ENCODE measurements around the gene PHF12. TPM values are rescaled to one million over a fixed set of nuclear protein-coding genes. Genes with fewer than 3 reads are reported as not detected.
A peak's percentile ranks its signal among the peaks of the same experiment; 100 is the strongest.

PHF12 gene
- total RNA-seq, 1 donor from 2014 or later = 40.0 TPM

- no peak for TF ChIP-seq CTCF (IDR thresholded peaks at IDR 0.05)
- peak overlapping the region; percentile 90 for H3K4me3 ChIP-seq
- DNase-seq (no peak), ATAC-seq (no peak)
- peak overlapping the region; percentile 84 for H3K27ac ChIP-seq
- intact Hi-C loops (cut with DNase I) = no loop called here
- H3K27me3 ChIP-seq = no peaks in the 10 kb centered on the region
- peaks cover 10% of the 10 kb centered on the region for H3K4me1 ChIP-seq
- peaks cover 35% of the 10 kb centered on the region for H3K36me3 ChIP-seq
- H3K9me3 ChIP-seq = no peaks in the 10 kb centered on the region
Observed at GRCh38 chr17:28855336-28855679, 96.0 kb downstream of the PHF12 start.

Small RNA genes within 50 kb of the gene (microRNA-seq; reads per million reads assigned to microRNA genes)
- not detected for gene MIR451B (ENCODE audit: borderline microRNAs expressed)

Other genes with a start within 250 kb of the PHF12 start
- gene PROCA1, start 239.6 kb downstream of the PHF12 start, total RNA-seq = 3.3 TPM
- gene RAB34, start 233.7 kb downstream of the PHF12 start, total RNA-seq = 63.5 TPM
- gene RPL23A, start 231.5 kb downstream of the PHF12 start, total RNA-seq = 1,221 TPM
- 16.2 TPM for gene TLCD1, start 225.3 kb downstream of the PHF12 start, total RNA-seq
- gene NEK8, start 222.7 kb downstream of the PHF12 start, total RNA-seq = 8.4 TPM
- gene TRAF4, start 207.5 kb downstream of the PHF12 start, total RNA-seq = 65.9 TPM
- gene FAM222B, start 108.7 kb downstream of the PHF12 start, total RNA-seq = 22.2 TPM
- 24.4 TPM for gene ERAL1, start 96.5 kb downstream of the PHF12 start, total RNA-seq
- gene FLOT2, start 53.8 kb downstream of the PHF12 start, total RNA-seq = 157 TPM
- 12.8 TPM for gene DHRS13, start 48.4 kb downstream of the PHF12 start, total RNA-seq
- gene SEZ6, start 54.5 kb upstream of the PHF12 start, total RNA-seq = not detected
- 0.87 TPM for gene PIPOX, start 91.6 kb upstream of the PHF12 start, total RNA-seq
- gene MYO18A, start 228.9 kb upstream of the PHF12 start, total RNA-seq = 51.0 TPM